OCI-LY3 (cell line): ENCODE measurements around the gene RNF44.

ENCODE experiments used
- CTCF ChIP-seq: fragments of 200-600, 300-600 bp; sonication (generic); IDR thresholded peaks from 2 replicates; pipeline ENCODE4 v1.5.1; 2014; ENCODE audit warnings: antibody characterized with exemption, low read length, low read depth
- EZH2phosphoT487 ChIP-seq: fragments of 200-600 bp; shearing (Covaris generic); IDR thresholded peaks from 2 replicates; pipeline ENCODE4 v1.6.1; 2018; ENCODE audit warnings: antibody characterized with exemption, mixed run types, low read depth

DNA sequence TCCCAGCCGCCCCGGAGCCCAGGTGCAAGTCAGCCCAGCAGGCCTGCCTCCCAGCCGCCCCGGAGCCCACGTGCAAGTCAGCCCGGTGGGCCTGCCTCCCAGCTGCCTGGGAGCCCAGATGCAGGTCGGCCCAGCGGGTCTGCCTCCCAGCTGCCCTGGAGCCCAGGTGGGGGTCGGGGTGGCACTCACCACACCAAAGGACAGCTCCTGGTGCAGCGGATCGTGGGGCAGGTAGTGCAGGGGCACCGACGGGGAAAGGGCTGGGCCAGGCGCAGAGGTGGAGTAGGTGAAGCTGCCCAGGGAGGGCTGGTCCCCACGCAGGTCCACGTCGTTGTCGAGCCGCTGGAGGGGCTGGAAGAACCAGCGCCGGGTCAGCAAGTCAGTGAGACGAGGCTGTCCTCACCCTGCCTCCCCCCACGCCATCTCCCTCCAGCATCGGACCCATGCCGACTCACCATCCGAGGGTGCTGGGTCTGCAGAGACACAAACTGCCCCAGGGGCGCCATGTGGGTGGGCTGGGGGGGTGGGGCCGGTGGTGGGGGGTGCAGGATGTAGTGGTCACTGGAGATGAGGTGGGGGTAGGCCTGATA is 6.7 kb downstream of the RNF44 start:
- TF ChIP-seq CTCF (no peak), EZH2phosphoT487 (no peak)
